ENCODE data around the gene OOSP2.
"Not testable (repeated sequence)": the region's sequence is repeated elsewhere in the genome, so short reads cannot be mapped to it uniquely, and the experiment has no call there.

The OOSP2 gene, protein sequence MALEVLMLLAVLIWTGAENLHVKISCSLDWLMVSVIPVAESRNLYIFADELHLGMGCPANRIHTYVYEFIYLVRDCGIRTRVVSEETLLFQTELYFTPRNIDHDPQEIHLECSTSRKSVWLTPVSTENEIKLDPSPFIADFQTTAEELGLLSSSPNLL
- total RNA-seq = 0 reads per million in 9 experiments

DNA sequence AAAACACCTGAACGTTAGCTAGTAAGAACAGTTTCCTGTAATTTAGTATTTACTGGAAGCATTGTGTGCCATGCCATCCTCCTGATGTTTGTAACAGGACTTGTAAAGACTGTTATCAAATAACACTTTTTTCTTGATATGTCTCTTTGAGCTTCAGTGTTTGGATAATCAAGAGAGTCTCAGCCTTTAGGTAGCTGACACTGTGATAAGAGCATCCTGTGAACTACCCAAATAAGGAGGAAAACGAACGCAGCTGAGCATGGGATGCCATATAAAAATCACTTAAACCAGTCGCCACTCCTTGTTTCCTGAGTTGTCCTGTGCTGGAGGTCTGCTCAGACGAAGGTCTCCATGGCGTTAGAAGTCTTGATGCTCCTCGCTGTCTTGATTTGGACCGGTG is at the start of gene OOSP2:
Gene OOSP2 (plus strand): TSS at position 301 of the 400 bp plus-strand sequence. CDS start 51 bp downstream, at position 352.
- peaks cover 0 to 19% of the 10 kb centered on the region in 2 donors for H3K27me3 Mint-ChIP-seq
- no peaks in the 10 kb centered on the region for H3K36me3 Mint-ChIP-seq (ENCODE audit: insufficient read depth)
- no peaks in the 10 kb centered on the region for H3K9me3 Mint-ChIP-seq
- no peak within 1 kb of the TSS for H3K4me3 Mint-ChIP-seq
- DNase-seq (no peak), ATAC-seq (replicated peaks) (no peak)
- H3K4me1 Mint-ChIP-seq (ENCODE audit: low read depth in 2 of 2) = no peaks in the 10 kb centered on the region
- no peak within 1 kb of the TSS for H3K27ac Mint-ChIP-seq

DNA sequence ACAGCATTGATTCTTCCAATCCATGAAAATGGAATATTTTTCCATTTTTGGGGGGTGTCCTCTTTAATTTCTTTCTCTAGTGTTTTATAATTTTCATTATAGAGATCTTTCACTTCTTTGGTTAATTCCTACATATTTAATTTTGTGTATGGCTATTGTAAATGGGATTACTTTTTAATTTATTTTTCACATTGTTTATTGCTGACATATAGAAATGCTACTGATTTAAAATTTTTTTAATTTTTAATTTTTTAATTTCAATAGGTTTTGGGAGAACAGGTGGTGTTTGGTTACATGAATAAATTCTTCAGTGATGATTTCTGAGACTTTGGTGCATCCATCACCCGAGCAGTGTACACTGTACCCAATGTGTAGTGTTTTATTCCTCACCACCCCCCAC is 49.8 kb upstream of the OOSP2 start:
- peaks cover 3 to 16% of the 10 kb centered on the region in 2 donors for H3K9me3 Mint-ChIP-seq
- no peak for DNase-seq
- ATAC-seq (replicated peaks) = no peak
- H3K36me3 Mint-ChIP-seq (ENCODE audit: insufficient read depth) = no peaks in the 10 kb centered on the region
- H3K4me3 Mint-ChIP-seq = no peak overlapping the region
- H3K4me1 Mint-ChIP-seq (ENCODE audit: low read depth in 2 of 2) = no peaks in the 10 kb centered on the region
- H3K27me3 Mint-ChIP-seq = peaks cover 19 to 33% of the 10 kb centered on the region in 2 donors
- no peak overlapping the region for H3K27ac Mint-ChIP-seq

DNA sequence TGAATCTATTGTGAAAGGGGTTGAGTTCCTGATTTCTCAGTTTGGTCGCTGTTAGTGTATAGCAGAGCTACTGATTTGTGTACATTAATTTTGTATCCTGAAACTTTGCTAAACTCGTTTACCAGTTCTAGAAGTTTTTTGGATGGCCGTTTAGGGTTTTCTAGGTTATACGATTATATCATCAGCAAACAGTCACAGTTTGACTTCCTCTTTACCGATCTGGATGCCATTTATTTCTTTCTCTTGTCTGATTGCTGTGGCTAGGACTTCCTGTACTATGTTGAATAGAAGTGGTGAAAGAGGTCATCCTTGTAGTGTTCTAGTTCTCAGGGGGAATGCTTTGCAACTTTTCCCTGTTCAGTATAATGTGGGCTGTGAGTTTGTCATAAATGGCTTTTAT is 47.8 kb upstream of the OOSP2 start:
- no peaks in the 10 kb centered on the region for H3K4me1 Mint-ChIP-seq (ENCODE audit: low read depth in 2 of 2)
- ATAC-seq (replicated peaks) (no peak), DNase-seq (no peak)
- peaks cover 19 to 40% of the 10 kb centered on the region in 2 donors for H3K27me3 Mint-ChIP-seq
- H3K4me3 Mint-ChIP-seq = no peak overlapping the region
- H3K27ac Mint-ChIP-seq = no peak overlapping the region
- no peaks in the 10 kb centered on the region for H3K36me3 Mint-ChIP-seq (ENCODE audit: insufficient read depth)
- peaks cover 3 to 16% of the 10 kb centered on the region in 2 donors for H3K9me3 Mint-ChIP-seq

DNA sequence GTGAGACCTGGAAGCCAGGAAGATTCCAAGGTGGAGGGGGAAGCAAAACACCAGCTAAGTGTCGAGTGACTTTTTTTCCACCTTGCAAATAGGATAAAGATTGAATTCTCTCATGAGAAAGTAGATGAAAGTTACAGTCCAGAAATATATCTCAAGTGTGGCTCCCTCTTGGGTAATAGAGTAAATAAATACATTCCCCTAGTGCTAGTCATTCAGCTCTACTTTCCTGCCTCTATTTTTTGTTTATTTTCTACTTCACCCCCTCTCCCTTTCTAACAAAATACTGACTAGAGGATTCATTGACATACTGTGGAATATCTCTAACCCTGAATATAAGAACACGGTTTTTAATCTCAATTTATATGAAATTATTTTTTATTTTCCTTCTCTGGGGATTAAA is 42.4 kb upstream of the OOSP2 start:
- Mint-ChIP-seq H3K4me1 (ENCODE audit: low read depth in 2 of 2) (no peaks in the 10 kb centered on the region), H3K9me3 (no peaks in the 10 kb centered on the region), H3K27me3 (peaks cover 16 to 60% of the 10 kb centered on the region in 2 donors), H3K4me3 (no peak overlapping the region), H3K27ac (no peak overlapping the region), H3K36me3 (ENCODE audit: insufficient read depth) (no peaks in the 10 kb centered on the region)
- DNase-seq (no peak), ATAC-seq (replicated peaks) (no peak)

DNA sequence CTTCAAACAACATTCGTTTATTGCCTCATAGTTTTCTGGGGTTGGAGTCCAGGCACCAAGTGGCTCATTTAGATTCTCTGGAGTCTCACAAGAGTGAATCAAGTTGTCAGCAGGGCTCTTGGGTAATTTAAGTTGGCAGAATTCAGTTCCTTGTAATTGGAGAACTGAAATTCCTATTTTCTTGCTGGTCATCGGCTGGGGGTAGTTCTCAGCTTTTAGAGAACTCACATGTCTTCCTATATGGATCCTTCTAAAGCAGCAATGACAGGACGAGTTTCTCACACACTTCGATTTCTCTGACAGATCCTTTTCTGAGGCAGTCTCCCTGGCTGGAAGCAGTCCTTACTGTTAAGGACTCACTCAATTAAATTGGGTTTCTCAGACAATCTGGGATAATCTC is 40.5 kb upstream of the OOSP2 start:
- Mint-ChIP-seq H3K27ac (no peak overlapping the region), H3K27me3 (peaks cover 16 to 50% of the 10 kb centered on the region in 2 donors), H3K4me3 (no peak overlapping the region), H3K4me1 (ENCODE audit: low read depth in 2 of 2) (no peaks in the 10 kb centered on the region), H3K9me3 (peaks cover 0 to 1% of the 10 kb centered on the region in 2 donors), H3K36me3 (ENCODE audit: insufficient read depth) (no peaks in the 10 kb centered on the region)
- ATAC-seq (replicated peaks) (no peak), DNase-seq (no peak)

DNA sequence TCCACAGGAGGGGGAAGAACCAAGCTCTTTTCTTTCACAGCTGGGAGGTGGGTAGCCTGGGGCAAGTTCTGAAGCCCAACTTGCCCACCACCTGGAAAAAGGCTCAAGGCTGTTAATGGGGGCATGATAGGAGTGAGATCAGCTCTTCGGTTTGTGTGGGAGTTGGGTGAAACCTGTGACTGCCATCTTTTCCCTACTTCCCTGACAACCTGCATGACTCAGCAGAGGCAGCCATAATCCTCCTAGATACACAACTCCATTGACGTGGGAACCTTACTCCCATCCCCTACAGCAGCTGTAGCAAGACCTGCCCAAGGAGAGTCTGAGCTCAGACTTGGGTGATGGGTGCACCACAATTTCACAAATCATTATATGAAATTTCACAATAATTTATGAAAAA is 36.5 kb upstream of the OOSP2 start:
- Mint-ChIP-seq H3K9me3 (peaks cover 0 to 1% of the 10 kb centered on the region in 2 donors), H3K36me3 (ENCODE audit: insufficient read depth) (no peaks in the 10 kb centered on the region), H3K4me1 (ENCODE audit: low read depth in 2 of 2) (no peaks in the 10 kb centered on the region), H3K27me3 (peaks cover 20 to 29% of the 10 kb centered on the region in 2 donors), H3K27ac (no peak overlapping the region), H3K4me3 (no peak overlapping the region)
- DNase-seq = no peak
- ATAC-seq (replicated peaks) = no peak

DNA sequence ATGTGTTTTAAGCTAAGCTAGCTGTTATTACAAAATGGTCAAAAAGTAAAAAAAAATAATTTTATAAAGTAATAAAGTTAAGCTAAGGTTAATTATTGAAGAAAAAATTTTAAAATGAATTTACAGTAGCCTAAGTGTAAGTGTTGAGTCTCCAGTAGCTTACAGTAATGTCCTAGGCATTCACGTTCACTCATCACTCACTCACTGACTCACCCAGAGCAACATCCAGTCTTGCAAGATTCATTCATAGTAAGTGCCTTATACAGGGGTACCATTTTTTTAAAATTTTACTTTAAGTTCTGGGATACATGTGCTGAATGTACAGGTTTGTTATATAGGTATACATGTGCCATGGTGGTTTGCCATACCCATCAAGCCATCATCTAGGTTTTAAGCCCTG is 34.8 kb upstream of the OOSP2 start:
- H3K9me3 Mint-ChIP-seq = peaks cover 0 to 1% of the 10 kb centered on the region in 2 donors
- ATAC-seq (replicated peaks) (no peak), DNase-seq (no peak)
- H3K4me3 Mint-ChIP-seq = no peak overlapping the region
- H3K36me3 Mint-ChIP-seq (ENCODE audit: insufficient read depth) = no peaks in the 10 kb centered on the region
- no peak overlapping the region for H3K27ac Mint-ChIP-seq
- H3K4me1 Mint-ChIP-seq (ENCODE audit: low read depth in 2 of 2) = no peaks in the 10 kb centered on the region
- H3K27me3 Mint-ChIP-seq = peaks cover 24 to 31% of the 10 kb centered on the region in 2 donors

DNA sequence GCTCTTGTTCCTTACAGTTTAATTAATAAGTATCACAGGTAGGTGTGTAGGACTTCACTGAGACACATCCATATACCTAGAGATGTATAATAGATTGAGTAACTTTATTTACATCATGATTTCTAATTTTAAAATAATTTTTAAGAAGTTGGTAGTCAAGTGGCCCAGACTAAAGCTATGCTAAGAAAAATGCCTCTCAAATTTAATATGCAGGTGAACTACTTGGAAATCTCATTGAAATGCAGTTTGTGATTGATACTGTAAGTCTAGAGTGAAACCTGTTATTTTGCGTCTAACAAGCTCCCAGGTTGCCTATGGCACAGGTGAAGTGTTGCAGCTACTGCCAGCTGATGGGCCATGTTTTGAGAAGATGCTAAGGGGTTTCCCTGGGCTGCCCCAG is 23.3 kb upstream of the OOSP2 start, which contains the start of gene OOSP4B:
Gene OOSP4B (plus strand): TSS at position 301 of the 400 bp plus-strand sequence.
- H3K4me1 Mint-ChIP-seq (ENCODE audit: low read depth in 2 of 2) = no peaks in the 10 kb centered on the region
- H3K27me3 Mint-ChIP-seq = peaks cover 22 to 24% of the 10 kb centered on the region in 2 donors

DNA sequence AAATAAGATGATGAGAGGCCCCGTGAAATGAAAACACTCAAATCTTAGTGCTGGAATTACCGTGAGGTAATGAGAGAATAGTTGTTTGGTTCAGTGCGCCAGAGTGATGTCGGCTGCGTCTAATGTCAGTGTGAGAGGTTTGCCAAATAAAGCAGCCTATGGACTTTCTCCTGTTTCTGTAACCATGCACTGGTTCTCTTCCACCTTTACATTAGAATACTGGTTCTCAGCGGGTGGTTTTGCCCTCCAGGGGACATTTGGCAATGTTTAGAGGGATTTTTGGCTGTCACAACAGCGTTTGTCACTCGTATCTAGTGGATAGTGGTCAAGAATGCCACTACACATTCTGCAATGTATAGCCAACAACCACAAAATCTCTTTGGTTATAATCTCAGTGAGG is 22.2 kb upstream of the OOSP2 start:
- H3K27me3 Mint-ChIP-seq = peaks cover 22 to 24% of the 10 kb centered on the region in 2 donors
- ATAC-seq (replicated peaks) = no peak
- H3K4me1 Mint-ChIP-seq (ENCODE audit: low read depth in 2 of 2) = no peaks in the 10 kb centered on the region

More for the DNA sequence above, 23.3 kb upstream of the OOSP2 start, which contains the start of gene OOSP4B:
- no peak within 1 kb of the TSS for H3K4me3 Mint-ChIP-seq
- H3K36me3 Mint-ChIP-seq (ENCODE audit: insufficient read depth) = no peaks in the 10 kb centered on the region
- no peak within 1 kb of the TSS for H3K27ac Mint-ChIP-seq
- DNase-seq (no peak), ATAC-seq (replicated peaks) (no peak)
- no peaks in the 10 kb centered on the region for H3K9me3 Mint-ChIP-seq

DNA sequence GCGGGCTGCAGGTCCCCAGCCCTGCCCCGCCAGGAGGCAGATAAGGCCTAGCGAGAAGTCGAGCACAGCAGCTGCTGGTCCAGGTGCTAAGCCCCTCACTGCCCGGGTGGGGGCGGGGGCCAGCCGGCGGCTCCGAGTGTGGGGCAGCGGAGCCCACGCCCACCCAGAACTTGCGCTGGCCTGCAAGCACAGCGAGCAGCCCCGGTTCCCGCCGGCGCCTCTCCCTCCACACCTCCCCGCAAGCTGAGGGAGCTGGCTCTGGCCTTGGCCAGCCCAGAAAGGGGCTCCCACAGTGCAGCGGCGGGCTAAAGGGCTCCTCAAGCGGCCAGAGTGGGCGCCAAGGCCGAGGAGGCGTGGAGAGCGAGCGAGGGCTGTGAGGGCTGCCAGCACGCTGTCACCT is 19.8 kb upstream of the OOSP2 start:
- peaks cover 22 to 24% of the 10 kb centered on the region in 2 donors for H3K27me3 Mint-ChIP-seq
- ATAC-seq (replicated peaks); H3K36me3 Mint-ChIP-seq (ENCODE audit: insufficient read depth); DNase-seq; H3K9me3 Mint-ChIP-seq; H3K4me1 Mint-ChIP-seq (ENCODE audit: low read depth in 2 of 2); H3K4me3 Mint-ChIP-seq; H3K27ac Mint-ChIP-seq: not testable (repeated sequence)

More for the DNA sequence above, 22.2 kb upstream of the OOSP2 start:
- H3K9me3 Mint-ChIP-seq = no peaks in the 10 kb centered on the region
- no peak overlapping the region for H3K27ac Mint-ChIP-seq
- no peaks in the 10 kb centered on the region for H3K36me3 Mint-ChIP-seq (ENCODE audit: insufficient read depth)
- no peak overlapping the region for H3K4me3 Mint-ChIP-seq
- no peak for DNase-seq

DNA sequence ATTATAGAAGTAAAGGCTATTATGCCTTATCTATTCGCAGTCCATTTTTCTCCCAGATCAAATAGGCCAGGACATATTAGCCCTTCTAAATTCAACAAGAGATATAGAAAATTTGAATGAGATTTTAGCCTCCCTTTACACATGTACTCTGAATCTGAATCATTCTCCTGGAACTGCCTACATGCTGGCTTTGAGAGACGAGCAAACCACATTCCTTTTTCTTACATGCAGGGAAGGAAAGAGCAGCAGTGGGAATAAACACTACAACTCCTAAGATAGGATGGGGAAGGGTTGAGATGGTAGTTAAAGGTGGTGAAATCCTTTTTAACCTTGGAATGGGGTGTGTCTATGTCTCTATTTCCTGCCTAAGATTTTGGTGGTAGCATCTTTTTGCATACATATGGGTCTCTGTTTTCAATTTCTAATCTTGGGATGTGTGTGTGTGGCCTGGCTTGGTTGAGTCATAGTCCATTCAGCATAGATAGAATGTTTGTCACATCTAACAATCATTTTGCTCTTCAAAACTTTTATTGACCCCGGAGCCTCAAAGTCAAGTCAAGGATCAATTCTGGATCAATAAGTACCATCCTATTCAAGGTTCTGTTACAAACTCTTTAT is 11.1 kb upstream of the OOSP2 start:
- no peaks in the 10 kb centered on the region for H3K4me1 Mint-ChIP-seq (ENCODE audit: low read depth in 2 of 2)
- H3K4me3 Mint-ChIP-seq = no peak overlapping the region
- no peak for ATAC-seq (replicated peaks)
- peaks cover 4 to 19% of the 10 kb centered on the region in 2 donors for H3K27me3 Mint-ChIP-seq
- no peaks in the 10 kb centered on the region for H3K9me3 Mint-ChIP-seq
- no peak overlapping the region for H3K27ac Mint-ChIP-seq
- no peaks in the 10 kb centered on the region for H3K36me3 Mint-ChIP-seq (ENCODE audit: insufficient read depth)
- DNase-seq = no peak

DNA sequence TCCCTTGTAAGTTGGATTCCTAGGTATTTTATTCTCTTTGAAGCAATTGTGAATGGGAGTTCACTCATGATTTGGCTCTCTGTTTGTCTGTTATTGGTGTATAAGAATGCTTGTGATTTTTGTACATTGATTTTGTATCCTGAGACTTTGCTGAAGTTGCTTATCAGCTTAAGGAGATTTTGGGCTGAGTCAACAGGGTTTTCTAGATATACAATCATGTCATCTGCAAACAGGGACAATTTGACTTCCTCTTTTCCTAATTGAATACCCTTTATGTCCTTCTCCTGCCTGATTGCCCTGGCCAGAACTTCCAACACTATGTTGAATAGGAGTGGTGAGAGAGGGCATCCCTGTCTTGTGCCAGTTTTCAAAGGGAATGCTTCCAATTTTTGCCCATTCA is 10.2 kb downstream of the OOSP2 start:
- not testable (repeated sequence) for ATAC-seq (replicated peaks); H3K36me3 Mint-ChIP-seq (ENCODE audit: insufficient read depth); H3K4me1 Mint-ChIP-seq (ENCODE audit: low read depth in 2 of 2); DNase-seq; H3K4me3 Mint-ChIP-seq; H3K9me3 Mint-ChIP-seq; H3K27ac Mint-ChIP-seq
- H3K27me3 Mint-ChIP-seq = peaks cover 9 to 10% of the 10 kb centered on the region in 2 donors

DNA sequence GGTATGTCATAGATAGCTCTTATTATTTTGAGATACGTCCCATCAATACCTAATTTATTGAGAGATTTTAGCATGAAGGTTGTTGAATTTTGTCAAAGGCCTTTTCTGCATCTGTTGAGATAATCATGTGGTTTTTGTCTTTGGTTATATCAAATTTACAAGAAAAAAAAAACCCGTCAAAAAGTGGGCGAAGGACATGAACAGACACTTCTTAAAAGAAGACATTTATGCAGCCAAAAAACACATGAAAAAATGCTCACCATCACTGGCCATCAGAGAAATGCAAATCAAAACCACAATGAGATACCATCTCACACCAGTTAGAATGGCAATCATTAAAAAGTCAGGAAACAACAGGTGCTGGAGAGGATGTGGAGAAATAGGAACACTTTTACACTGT is 10.6 kb downstream of the OOSP2 start:
- not testable (repeated sequence) for H3K4me1 Mint-ChIP-seq (ENCODE audit: low read depth in 2 of 2); DNase-seq; H3K9me3 Mint-ChIP-seq; H3K36me3 Mint-ChIP-seq (ENCODE audit: insufficient read depth); H3K27ac Mint-ChIP-seq; ATAC-seq (replicated peaks); H3K4me3 Mint-ChIP-seq
- H3K27me3 Mint-ChIP-seq = peaks cover 8 to 11% of the 10 kb centered on the region in 2 donors

DNA sequence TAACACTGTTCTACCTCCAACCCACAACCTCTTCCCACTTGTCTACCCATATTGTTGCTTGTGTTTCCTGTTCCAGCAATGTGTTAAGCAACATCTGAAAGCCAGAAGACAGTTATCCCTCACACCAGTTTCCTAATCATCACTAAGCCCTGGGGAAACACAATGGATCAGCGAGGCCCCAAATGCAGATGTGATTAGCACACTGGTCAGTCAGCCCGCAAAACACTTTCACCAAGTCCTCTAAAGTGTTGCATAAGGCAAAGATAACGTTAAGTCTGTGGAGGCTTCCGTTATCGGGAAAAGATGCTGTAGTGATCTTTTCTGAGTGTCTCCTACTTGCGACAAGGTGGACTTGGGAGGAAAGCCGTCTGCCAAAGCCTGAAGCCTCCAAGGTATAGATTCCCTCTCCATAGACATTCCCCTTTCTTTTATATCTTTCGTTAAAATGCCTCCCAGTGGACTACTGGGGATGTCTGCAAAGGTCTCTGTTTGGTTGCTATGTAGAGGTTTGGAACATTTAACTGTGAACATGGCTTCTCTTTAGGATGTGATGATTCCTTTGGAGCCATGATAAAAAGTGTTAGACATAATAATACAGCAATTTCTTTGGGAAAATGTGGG is 16.2 kb downstream of the OOSP2 start, which contains the start of gene MS4A3:
Gene MS4A3 (plus strand): TSS at position 317 of the 621 bp plus-strand sequence. CDS start 4,496 bp downstream, outside the sequence.
- no peaks in the 10 kb centered on the region for H3K36me3 Mint-ChIP-seq (ENCODE audit: insufficient read depth)
- no peak within 1 kb of the TSS for H3K4me3 Mint-ChIP-seq
- DNase-seq (no peak), ATAC-seq (replicated peaks) (no peak)
- peaks cover 9 to 15% of the 10 kb centered on the region in 2 donors for H3K27me3 Mint-ChIP-seq
- peaks cover 0 to 2% of the 10 kb centered on the region in 2 donors for H3K9me3 Mint-ChIP-seq
- H3K4me1 Mint-ChIP-seq (ENCODE audit: low read depth in 2 of 2) = no peaks in the 10 kb centered on the region
- no peak within 1 kb of the TSS for H3K27ac Mint-ChIP-seq
